Astrocyte (in vitro differentiated cells and primary cell): ENCODE results near the gene TANGO6. TPM values are rescaled to one million over a fixed set of nuclear protein-coding genes. Genes with fewer than 3 reads are reported as not detected.

Source experiments
- DNase-seq: peaks from one replicate; pipeline ENCODE4 v3.0.0-alpha.2; 2010; ENCODE audit warnings: low read depth
- FAIRE-seq: peaks from 2 replicates; lab custom pipeline; 2011; peaks lifted over from hg19 to GRCh38; lab: Jason Lieb, UNC
- H2AFZ ChIP-seq: 2 replicates; pipeline ENCODE4 v1.6.0; 2012; ENCODE audit warnings: low read depth, low read length, inconsistent platforms
- H3K27ac ChIP-seq: 2 replicates; pipeline ENCODE4 v1.5.1; 2011; ENCODE audit warnings: low read depth, low read length, inconsistent platforms
- H3K27me3 ChIP-seq: 2 replicates; pipeline ENCODE4 v1.6.0; 2011; ENCODE audit warnings: low read length, inconsistent platforms; ENCODE audit not compliant: insufficient read depth
- H3K36me3 ChIP-seq: 2 replicates; pipeline ENCODE4 v1.5.1; 2011; ENCODE audit warnings: low read length, inconsistent platforms; ENCODE audit not compliant: insufficient read depth
- H3K4me1 ChIP-seq: 2 replicates; pipeline ENCODE4 v1.5.1; 2011; ENCODE audit warnings: low read length, inconsistent platforms; ENCODE audit not compliant: insufficient read depth
- H3K4me2 ChIP-seq: 2 replicates; pipeline ENCODE4 v1.6.0; 2012; ENCODE audit warnings: low read length, inconsistent platforms
- H3K4me3 ChIP-seq: 2 replicates; pipeline ENCODE4 v1.5.1; 2011; ENCODE audit warnings: low read depth, mild to moderate bottlenecking, low read length, inconsistent platforms; ENCODE audit not compliant: insufficient read depth
- H3K79me2 ChIP-seq: 2 replicates; pipeline ENCODE4 v1.6.0; 2012; ENCODE audit warnings: mild to moderate bottlenecking, low read length, inconsistent platforms; ENCODE audit not compliant: insufficient read depth
- H3K9ac ChIP-seq: 2 replicates; pipeline ENCODE4 v1.6.0; 2012; ENCODE audit warnings: mild to moderate bottlenecking, low read length, inconsistent platforms
- H3K9me3 ChIP-seq: 2 replicates; pipeline ENCODE4 v1.5.1; 2012; ENCODE audit warnings: low read depth, mild to moderate bottlenecking, low read length, inconsistent platforms; ENCODE audit not compliant: insufficient read depth
- H4K20me1 ChIP-seq: 2 replicates; pipeline ENCODE4 v1.6.0; 2012; ENCODE audit warnings: low read length, inconsistent platforms; ENCODE audit not compliant: insufficient read depth
- H3K27ac Mint-ChIP-seq: one replicate; pipeline ENCODE4 v1.8.0; 2021; ENCODE audit warnings: mild to moderate bottlenecking, mixed read lengths; ENCODE audit not compliant: unreplicated experiment
- H3K27me3 Mint-ChIP-seq: one replicate; pipeline ENCODE4 v1.8.0; 2021; ENCODE audit warnings: low read depth, mixed read lengths; ENCODE audit not compliant: unreplicated experiment
- H3K36me3 Mint-ChIP-seq: one replicate; pipeline ENCODE4 v1.8.0; 2021; ENCODE audit warnings: low read depth, mixed read lengths; ENCODE audit not compliant: unreplicated experiment
- H3K4me1 Mint-ChIP-seq: one replicate; pipeline ENCODE4 v1.8.0; 2021; ENCODE audit warnings: low read depth, mixed read lengths; ENCODE audit not compliant: unreplicated experiment
- H3K4me3 Mint-ChIP-seq: one replicate; pipeline ENCODE4 v1.8.0; 2021; ENCODE audit warnings: mild to moderate bottlenecking, moderate library complexity, mixed read lengths; ENCODE audit not compliant: unreplicated experiment
- H3K9me3 Mint-ChIP-seq: one replicate; pipeline ENCODE4 v1.8.0; 2021; ENCODE audit warnings: mild to moderate bottlenecking, mixed read lengths; ENCODE audit not compliant: unreplicated experiment
- EZH2 ChIP-seq: IDR thresholded peaks from 2 replicates; pipeline ENCODE4 v1.6.1; 2012; ENCODE audit warnings: mild to moderate bottlenecking, low read length, inconsistent platforms; ENCODE audit not compliant: insufficient read depth
- total RNA-seq: library from RNA; stranded (reverse); gene quantifications from 2 replicates; pipeline ENCODE4 v1.2.1, GENCODE V29; 2021
- TF ChIP-seq, protein P1 (sequence below): IDR thresholded peaks from 2 replicates; pipeline ENCODE4 v1.5.1; 2011; ENCODE audit warnings: low read depth, mild to moderate bottlenecking, inconsistent platforms, low read length, moderate library complexity; ENCODE audit not compliant: insufficient read depth

Gene TANGO6
- total RNA-seq, 1 donor from 2014 or later: 15.8 TPM

- Histone ChIP-seq H3K9me3 (no peaks in the 10 kb centered on the region), H3K4me2 (no peak overlapping the region), H3K27ac (no peak overlapping the region), H2AFZ (no peak overlapping the region), H4K20me1 (peaks cover 50% of the 10 kb centered on the region), H3K36me3 (no peaks in the 10 kb centered on the region), H3K79me2 (no peaks in the 10 kb centered on the region), H3K4me3 (no peak overlapping the region), H3K9ac (no peak overlapping the region), H3K27me3 (peaks cover 5% of the 10 kb centered on the region), H3K4me1 (peaks cover 25% of the 10 kb centered on the region)
- FAIRE-seq (no peak), DNase-seq (no peak)
- peaks cover 18% of the 10 kb centered on the region for H3K36me3 Mint-ChIP-seq
- no peak for TF ChIP-seq EZH2
- TF ChIP-seq, protein P1, sequence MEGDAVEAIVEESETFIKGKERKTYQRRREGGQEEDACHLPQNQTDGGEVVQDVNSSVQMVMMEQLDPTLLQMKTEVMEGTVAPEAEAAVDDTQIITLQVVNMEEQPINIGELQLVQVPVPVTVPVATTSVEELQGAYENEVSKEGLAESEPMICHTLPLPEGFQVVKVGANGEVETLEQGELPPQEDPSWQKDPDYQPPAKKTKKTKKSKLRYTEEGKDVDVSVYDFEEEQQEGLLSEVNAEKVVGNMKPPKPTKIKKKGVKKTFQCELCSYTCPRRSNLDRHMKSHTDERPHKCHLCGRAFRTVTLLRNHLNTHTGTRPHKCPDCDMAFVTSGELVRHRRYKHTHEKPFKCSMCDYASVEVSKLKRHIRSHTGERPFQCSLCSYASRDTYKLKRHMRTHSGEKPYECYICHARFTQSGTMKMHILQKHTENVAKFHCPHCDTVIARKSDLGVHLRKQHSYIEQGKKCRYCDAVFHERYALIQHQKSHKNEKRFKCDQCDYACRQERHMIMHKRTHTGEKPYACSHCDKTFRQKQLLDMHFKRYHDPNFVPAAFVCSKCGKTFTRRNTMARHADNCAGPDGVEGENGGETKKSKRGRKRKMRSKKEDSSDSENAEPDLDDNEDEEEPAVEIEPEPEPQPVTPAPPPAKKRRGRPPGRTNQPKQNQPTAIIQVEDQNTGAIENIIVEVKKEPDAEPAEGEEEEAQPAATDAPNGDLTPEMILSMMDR: no peak
- H3K9me3 Mint-ChIP-seq: no peaks in the 10 kb centered on the region
- H3K4me3 Mint-ChIP-seq: no peak overlapping the region
- peaks cover 16% of the 10 kb centered on the region for H3K27me3 Mint-ChIP-seq
- H3K4me1 Mint-ChIP-seq: peaks cover 10% of the 10 kb centered on the region
- no peak overlapping the region for H3K27ac Mint-ChIP-seq
Measured at GRCh38 chr16:69109486-69110270, 266.3 kb downstream of the TANGO6 start.

DNA sequence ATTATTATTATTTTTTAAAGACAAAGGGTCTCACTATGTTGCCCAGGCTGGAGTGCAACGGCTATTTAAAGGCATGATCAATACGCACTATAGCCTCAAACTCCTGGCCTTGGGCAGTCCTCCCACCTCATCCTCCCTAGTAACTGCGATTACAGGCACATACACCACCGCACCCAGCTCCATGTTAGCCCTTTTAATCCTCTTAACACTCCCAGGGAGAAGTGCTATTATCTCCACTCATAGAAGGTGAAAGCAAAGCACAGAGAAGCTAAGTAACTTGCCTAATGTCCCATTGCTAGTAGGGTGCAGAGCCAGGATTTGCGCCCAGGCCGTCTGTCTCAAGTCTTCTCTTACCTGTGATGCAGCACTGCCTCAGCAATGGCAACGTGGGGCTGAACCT, 267.1 kb downstream of the TANGO6 start:
- Histone ChIP-seq H2AFZ (no peak overlapping the region), H4K20me1 (peaks cover 54% of the 10 kb centered on the region), H3K9me3 (no peaks in the 10 kb centered on the region), H3K27me3 (peaks cover 5% of the 10 kb centered on the region), H3K4me1 (peaks cover 24% of the 10 kb centered on the region), H3K9ac (no peak overlapping the region), H3K27ac (no peak overlapping the region), H3K4me3 (no peak overlapping the region), H3K79me2 (no peaks in the 10 kb centered on the region), H3K36me3 (no peaks in the 10 kb centered on the region), H3K4me2 (no peak overlapping the region)
- Mint-ChIP-seq H3K4me1 (peaks cover 7% of the 10 kb centered on the region), H3K9me3 (no peaks in the 10 kb centered on the region), H3K27ac (no peak overlapping the region), H3K4me3 (no peak overlapping the region), H3K36me3 (peaks cover 24% of the 10 kb centered on the region), H3K27me3 (peaks cover 13% of the 10 kb centered on the region)
- no peak for FAIRE-seq
- TF ChIP-seq, protein P1: no peak
- no peak for TF ChIP-seq EZH2
- DNase-seq: no peak

DNA sequence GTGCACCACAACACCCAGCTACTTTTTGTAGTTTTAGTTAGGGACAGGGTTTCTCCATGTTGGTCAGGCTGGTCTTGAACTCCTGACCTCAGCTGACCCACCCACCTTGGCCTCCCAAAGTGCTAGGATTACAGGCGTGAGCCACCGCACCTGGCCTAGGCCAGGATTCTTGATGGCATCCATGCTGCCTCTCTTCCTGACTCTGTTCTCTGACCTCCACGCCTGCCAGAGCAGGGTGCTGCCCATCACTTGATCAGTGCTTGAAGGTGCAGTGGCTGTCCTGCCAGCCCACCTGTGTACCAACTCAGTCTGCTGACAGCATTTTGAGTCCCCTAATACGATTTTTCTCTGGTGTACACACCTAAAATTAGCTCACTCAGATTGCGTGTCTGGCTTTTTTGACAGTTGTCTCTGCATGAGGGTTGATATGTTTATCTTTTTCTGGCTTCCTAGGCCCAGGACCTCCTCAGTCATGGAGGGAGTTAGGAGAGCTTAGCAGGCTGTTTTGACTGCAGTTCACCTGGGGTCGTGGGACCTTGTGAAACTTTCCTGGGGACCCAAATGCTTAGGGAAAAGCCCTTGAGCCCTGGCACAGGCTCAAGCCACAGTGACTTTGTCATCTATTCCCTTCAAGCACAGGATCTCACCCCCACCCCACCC, 268.0 kb downstream of the TANGO6 start:
- H2AFZ ChIP-seq: no peak overlapping the region
- no peaks in the 10 kb centered on the region for H3K9me3 Mint-ChIP-seq
- FAIRE-seq: no peak
- no peak overlapping the region for H3K27ac Mint-ChIP-seq
- H3K79me2 ChIP-seq: no peaks in the 10 kb centered on the region
- H3K4me3 Mint-ChIP-seq: no peak overlapping the region
- H3K9ac ChIP-seq: no peak overlapping the region
- H3K36me3 ChIP-seq: no peaks in the 10 kb centered on the region
- peaks cover 11% of the 10 kb centered on the region for H3K27me3 Mint-ChIP-seq
- H3K27ac ChIP-seq: no peak overlapping the region
- TF ChIP-seq EZH2: no peak
- TF ChIP-seq, protein P1: no peak
- peaks cover 19% of the 10 kb centered on the region for H3K4me1 ChIP-seq
- peaks cover 5% of the 10 kb centered on the region for H3K4me1 Mint-ChIP-seq
- no peak overlapping the region for H3K4me2 ChIP-seq
- H3K4me3 ChIP-seq: no peak overlapping the region
- H4K20me1 ChIP-seq: peaks cover 54% of the 10 kb centered on the region
- H3K36me3 Mint-ChIP-seq: peaks cover 28% of the 10 kb centered on the region
- H3K27me3 ChIP-seq: peaks cover 5% of the 10 kb centered on the region
- DNase-seq: no peak
- H3K9me3 ChIP-seq: no peaks in the 10 kb centered on the region
